Calu3 (cell line): Measurements from ENCODE around the gene TSPAN9. TPM values are rescaled to one million over a fixed set of nuclear protein-coding genes. Genes with fewer than 3 reads are reported as not detected.

ENCODE experiments used
- BruUV-seq: library from RNA; stranded (reverse); fragments of 400-500 nt; replicated peaks from 2 replicates; lab custom pipeline; 2021; lab: Mats Ljungman, UMichigan
- CTCF ChIA-PET: fragments of 300-600 bp; sonication (Branson Sonifier 250); formaldehyde crosslinking; loops from one replicate; lab custom pipeline; 2022; ENCODE audit warnings: antibody characterized with exemption; lab: Charles Lee
- DNase-seq: peaks from one replicate; pipeline ENCODE4 v3.0.0; 2022
- H3K27ac Mint-ChIP-seq: one replicate; pipeline ENCODE4 v1.8.0; 2022; ENCODE audit warnings: mixed read lengths; ENCODE audit not compliant: unreplicated experiment
- H3K27me3 Mint-ChIP-seq: one replicate; pipeline ENCODE4 v1.8.0; 2022; ENCODE audit warnings: mixed read lengths; ENCODE audit not compliant: unreplicated experiment
- H3K36me3 Mint-ChIP-seq: one replicate; pipeline ENCODE4 v1.8.0; 2022; ENCODE audit warnings: mild to moderate bottlenecking, moderate library complexity, mixed read lengths; ENCODE audit not compliant: insufficient read depth, unreplicated experiment
- H3K4me1 Mint-ChIP-seq: one replicate; pipeline ENCODE4 v1.8.0; 2022; ENCODE audit warnings: mild to moderate bottlenecking, low read depth, mixed read lengths; ENCODE audit not compliant: unreplicated experiment
- H3K4me3 Mint-ChIP-seq: one replicate; pipeline ENCODE4 v1.8.0; 2022; ENCODE audit warnings: mild to moderate bottlenecking, low read depth, moderate library complexity, mixed read lengths; ENCODE audit not compliant: unreplicated experiment
- H3K9me3 Mint-ChIP-seq: one replicate; pipeline ENCODE4 v1.8.0; 2022; ENCODE audit warnings: low read depth, mixed read lengths; ENCODE audit not compliant: unreplicated experiment
- CTCF ChIP-seq: fragments of 200-600 bp; IDR thresholded peaks from one replicate; pipeline ENCODE4 v1.8.0; 2022; ENCODE audit warnings: antibody characterized with exemption; ENCODE audit not compliant: unreplicated experiment
- intact Hi-C: fragments of 100-400 bp; cut with micrococcal nuclease; formaldehyde crosslinking; loops from one replicate; pipeline ENCODE4 v1.10.0; 2022; ENCODE audit not compliant: unreplicated experiment
- total RNA-seq: library from RNA; stranded (reverse); gene quantifications from 2 replicates; pipeline ENCODE4 v1.2.3, GENCODE V29; 2022

The TSPAN9 gene
- total RNA-seq, 1 experiment from 2014 or later: 6.0 TPM

GRCh38 chr12:3251691-3252090, 174.5 kb downstream of the TSPAN9 start:
- BruUV-seq: no TSS peak
- CTCF ChIA-PET: no interaction called here
- no peak for DNase-seq
- H3K27me3 Mint-ChIP-seq: peaks cover 45% of the 10 kb centered on the region
- H3K27ac Mint-ChIP-seq: no peak overlapping the region
- H3K9me3 Mint-ChIP-seq: no peaks in the 10 kb centered on the region
- no peaks in the 10 kb centered on the region for H3K4me1 Mint-ChIP-seq
- no peak for TF ChIP-seq CTCF
- H3K4me3 Mint-ChIP-seq: no peak overlapping the region
- intact Hi-C loops: no loop called here
- peaks cover 4% of the 10 kb centered on the region for H3K36me3 Mint-ChIP-seq

GRCh38 chr12:3252450-3252891, 175.3 kb downstream of the TSPAN9 start:
- peaks cover 4% of the 10 kb centered on the region for H3K36me3 Mint-ChIP-seq
- no peaks in the 10 kb centered on the region for H3K4me1 Mint-ChIP-seq
- DNase-seq: no peak
- no TSS peak for BruUV-seq
- no peak for TF ChIP-seq CTCF
- H3K4me3 Mint-ChIP-seq: no peak overlapping the region
- CTCF ChIA-PET: no interaction called here
- no peak overlapping the region for H3K27ac Mint-ChIP-seq
- intact Hi-C loops: no loop called here
- no peaks in the 10 kb centered on the region for H3K9me3 Mint-ChIP-seq
- peaks cover 47% of the 10 kb centered on the region for H3K27me3 Mint-ChIP-seq

GRCh38 chr12:3253682-3254275, 176.6 kb downstream of the TSPAN9 start:
- Mint-ChIP-seq H3K27me3 (peaks cover 49% of the 10 kb centered on the region), H3K4me3 (no peak overlapping the region), H3K36me3 (peaks cover 4% of the 10 kb centered on the region), H3K27ac (no peak overlapping the region), H3K9me3 (no peaks in the 10 kb centered on the region), H3K4me1 (no peaks in the 10 kb centered on the region)
- no peak for DNase-seq
- no TSS peak for BruUV-seq
- CTCF ChIA-PET: interaction anchor here (0.5 kb wide), 1 partner anchor 56 kb away, joined by 4 read pairs; no protein-coding TSS in a partner anchor
- no peak for TF ChIP-seq CTCF
- intact Hi-C loops: no loop called here

GRCh38 chr12:3255057-3255456, 177.9 kb downstream of the TSPAN9 start:
- peaks cover 49% of the 10 kb centered on the region for H3K27me3 Mint-ChIP-seq
- H3K27ac Mint-ChIP-seq: no peak overlapping the region
- CTCF ChIA-PET: interaction anchor here (1.1 kb wide), 1 partner anchor 74 kb away, joined by 3 read pairs; no protein-coding TSS in a partner anchor
- DNase-seq: no peak
- no TSS peak for BruUV-seq
- peaks cover 4% of the 10 kb centered on the region for H3K36me3 Mint-ChIP-seq
- intact Hi-C loops: no loop called here
- TF ChIP-seq CTCF: no peak
- no peaks in the 10 kb centered on the region for H3K4me1 Mint-ChIP-seq
- no peak overlapping the region for H3K4me3 Mint-ChIP-seq
- no peaks in the 10 kb centered on the region for H3K9me3 Mint-ChIP-seq
